Measurements from ENCODE around the gene RNU1-2. TPM values are rescaled to one million over a fixed set of nuclear protein-coding genes. Genes with fewer than 3 reads are reported as not detected.

The RNU1-2 gene
- total RNA-seq, 1 experiment from 2014 or later: 2,051 TPM

DNA sequence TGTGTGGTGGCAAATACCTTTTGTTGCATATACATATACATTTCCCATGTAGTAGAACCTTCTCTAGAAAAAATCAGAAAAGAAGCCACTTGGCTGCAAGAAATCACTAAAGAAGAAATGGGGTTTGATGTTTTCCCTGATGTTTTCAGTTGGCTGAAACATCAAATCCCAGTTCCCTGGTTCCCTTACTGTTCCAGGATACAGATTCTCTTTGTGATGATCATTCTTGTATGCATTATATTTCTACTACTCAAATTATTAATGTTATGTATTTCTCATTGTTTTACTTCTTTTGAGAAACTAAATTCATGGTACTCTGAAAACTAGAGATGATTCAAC, 7.6 kb downstream of the RNU1-2 start:
- Histone ChIP-seq H2BK120ac (ENCODE audit: low read depth, low read length, poor library complexity, severe bottlenecking) (no peak overlapping the region), H3T11ph (ENCODE audit: low read length) (no peak overlapping the region), H2AFZ (ENCODE audit: low read length) (no peak overlapping the region), H3K23ac (ENCODE audit: insufficient read length, low read depth, low read length) (no peak overlapping the region), H3K56ac (ENCODE audit: insufficient read length, low read depth, low read length) (no peak overlapping the region), H3K4ac (ENCODE audit: low read depth, low read length) (no peak overlapping the region), H2BK12ac (ENCODE audit: insufficient read length, low read depth, low read length) (no peak overlapping the region), H3K27ac (ENCODE audit: insufficient read length, low read depth, low read length) (peak overlapping the region; percentile 100), H3K9me3 (ENCODE audit: control insufficient read depth, low read depth, low read length) (no peaks in the 10 kb centered on the region), H3K4me2 (ENCODE audit: insufficient read depth, insufficient read length, low read length) (peak overlapping the region; percentile 71), H3K23me2 (ENCODE audit: insufficient read length, low read depth, low read length, poor library complexity, severe bottlenecking) (peaks cover 10% of the 10 kb centered on the region), H4K5ac (ENCODE audit: insufficient read length, low read depth, low read length) (no peak overlapping the region), H4K8ac (replicated peaks; ENCODE audit: insufficient read length, low read depth, low read length) (no peak overlapping the region), H2BK20ac (ENCODE audit: low read depth, low read length, poor library complexity, severe bottlenecking) (no peak overlapping the region), H3K79me2 (ENCODE audit: insufficient read depth, low read length) (no peaks in the 10 kb centered on the region), H3K4me1 (ENCODE audit: insufficient read depth, low read length) (no peaks in the 10 kb centered on the region), H3K18ac (ENCODE audit: insufficient read length, low read depth, low read length) (no peak overlapping the region), H3K14ac (ENCODE audit: insufficient read depth, low read length) (no peak overlapping the region), H3K27me3 (ENCODE audit: insufficient read depth, low read length) (no peaks in the 10 kb centered on the region), H2BK15ac (ENCODE audit: low read depth, low read length) (no peak overlapping the region), H2BK5ac (ENCODE audit: insufficient read length, low read length) (no peak overlapping the region), H2AK5ac (ENCODE audit: insufficient read length, low read length) (no peak overlapping the region), H3K79me1 (ENCODE audit: insufficient read depth, low read depth, low read length, poor library complexity, severe bottlenecking) (no peaks in the 10 kb centered on the region), H4K91ac (ENCODE audit: insufficient read length, low read depth, low read length) (no peak overlapping the region), H4K20me1 (ENCODE audit: control insufficient read depth, insufficient read depth, insufficient read length) (no peaks in the 10 kb centered on the region), H3K9ac (ENCODE audit: extremely low read depth, insufficient read length, low read length) (no peak overlapping the region)
- Mint-ChIP-seq H3K27me3 (ENCODE audit: low read depth) (no peaks in the 10 kb centered on the region), H3K4me3 (no peak overlapping the region; a peak in 1 of 5 replicates), H3K36me3 (ENCODE audit: insufficient read depth in 1 of 3, low read depth in 3 of 3) (peaks cover 0 to 5% (median 0%) of the 10 kb centered on the region in 3 experiments; a peak in 1 of 7 replicates), H3K4me1 (peaks cover 16 to 19% of the 10 kb centered on the region in 2 experiments), H3K27ac (peak overlapping the region in 2 of 3 experiments; percentile 56 to 88; a peak in 3 of 7 replicates), H3K9me3 (no peaks in the 10 kb centered on the region; a peak in 1 of 5 replicates)
- no peak for TF ChIP-seq CTCF (conservative IDR thresholded peaks at IDR 0.05)
- no peak for DNase-seq
